ENCODE data around the gene KRTAP10-11.

Gene KRTAP10-11

GRCh38 chr21:44650265-44650972, 4.2 kb downstream of the KRTAP10-11 start:
- no peak overlapping the region for H3K4me3 ChIP-seq (ENCODE audit: low read depth in 1 of 5, low read length in 5 of 5)
- no peak overlapping the region for H3K9ac ChIP-seq (ENCODE audit: low read length in 5 of 5)
- H3K27me3 ChIP-seq (ENCODE audit: control insufficient read depth in 5 of 5, insufficient read depth in 4 of 5, low read length in 5 of 5) = peaks cover 3 to 34% (median 23%) of the 10 kb centered on the region in 5 donors
- no peaks in the 10 kb centered on the region for H3K4me1 ChIP-seq (ENCODE audit: control insufficient read depth in 5 of 5, insufficient read depth in 5 of 5, low read length in 5 of 5)
- no peak overlapping the region for H3K27ac ChIP-seq (ENCODE audit: low read depth, low read length)
- peaks cover 0 to 3% (median under 1%) of the 10 kb centered on the region in 5 donors for H3K9me3 ChIP-seq (ENCODE audit: control insufficient read depth in 5 of 5, low read length in 5 of 5)
- no peaks in the 10 kb centered on the region for H3K36me3 ChIP-seq (ENCODE audit: control insufficient read depth in 5 of 5, insufficient read depth in 5 of 5, low read length in 5 of 5)

GRCh38 chr21:44650973-44651675, 4.9 kb downstream of the KRTAP10-11 start:
- H3K4me1 ChIP-seq (ENCODE audit: control insufficient read depth in 5 of 5, insufficient read depth in 5 of 5, low read length in 5 of 5) = no peaks in the 10 kb centered on the region
- H3K9ac ChIP-seq (ENCODE audit: low read length in 5 of 5) = no peak overlapping the region
- no peak overlapping the region for H3K27ac ChIP-seq (ENCODE audit: low read depth, low read length)
- peaks cover 3 to 34% (median 23%) of the 10 kb centered on the region in 5 donors for H3K27me3 ChIP-seq (ENCODE audit: control insufficient read depth in 5 of 5, insufficient read depth in 4 of 5, low read length in 5 of 5)
- H3K9me3 ChIP-seq (ENCODE audit: control insufficient read depth in 5 of 5, low read length in 5 of 5) = peaks cover 0 to 6% (median 5%) of the 10 kb centered on the region in 5 donors
- H3K4me3 ChIP-seq (ENCODE audit: low read depth in 1 of 5, low read length in 5 of 5) = no peak overlapping the region
- no peaks in the 10 kb centered on the region for H3K36me3 ChIP-seq (ENCODE audit: control insufficient read depth in 5 of 5, insufficient read depth in 5 of 5, low read length in 5 of 5)

GRCh38 chr21:44653123-44653522, 6.9 kb downstream of the KRTAP10-11 start:
- H3K27ac ChIP-seq (ENCODE audit: low read depth, low read length) = no peak overlapping the region
- no peak overlapping the region for H3K9ac ChIP-seq (ENCODE audit: low read length in 5 of 5)
- H3K36me3 ChIP-seq (ENCODE audit: control insufficient read depth in 5 of 5, insufficient read depth in 5 of 5, low read length in 5 of 5) = no peaks in the 10 kb centered on the region
- H3K27me3 ChIP-seq (ENCODE audit: control insufficient read depth in 5 of 5, insufficient read depth in 4 of 5, low read length in 5 of 5) = peaks cover 0 to 25% (median 16%) of the 10 kb centered on the region in 5 donors
- H3K4me3 ChIP-seq (ENCODE audit: low read depth in 1 of 5, low read length in 5 of 5) = no peak overlapping the region
- H3K9me3 ChIP-seq (ENCODE audit: control insufficient read depth in 5 of 5, low read length in 5 of 5) = peaks cover 0 to 12% (median 11%) of the 10 kb centered on the region in 5 donors
- H3K4me1 ChIP-seq (ENCODE audit: control insufficient read depth in 5 of 5, insufficient read depth in 5 of 5, low read length in 5 of 5) = peaks cover 0 to 11% (median under 1%) of the 10 kb centered on the region in 5 donors

GRCh38 chr21:44653656-44654575, 7.7 kb downstream of the KRTAP10-11 start:
- Histone ChIP-seq H3K27me3 (ENCODE audit: control insufficient read depth in 5 of 5, insufficient read depth in 4 of 5, low read length in 5 of 5) (peaks cover under 1 to 25% (median 18%) of the 10 kb centered on the region in 5 donors), H3K27ac (ENCODE audit: low read depth, low read length) (no peak overlapping the region)

GRCh38 chr21:44654576-44655175, 8.5 kb downstream of the KRTAP10-11 start, which contains the start of gene KRTAP12-4:
KRTAP12-4 (minus strand) TSS chr21:44654659; CDS start chr21:44654614, 45 bp downstream.
- Histone ChIP-seq H3K27me3 (ENCODE audit: control insufficient read depth in 5 of 5, insufficient read depth in 4 of 5, low read length in 5 of 5) (peaks cover 4 to 25% (median 18%) of the 10 kb centered on the region in 5 donors), H3K9me3 (ENCODE audit: control insufficient read depth in 5 of 5, low read length in 5 of 5) (peaks cover 0 to 12% (median 11%) of the 10 kb centered on the region in 5 donors), H3K36me3 (ENCODE audit: control insufficient read depth in 5 of 5, insufficient read depth in 5 of 5, low read length in 5 of 5) (no peaks in the 10 kb centered on the region), H3K4me3 (ENCODE audit: low read depth in 1 of 5, low read length in 5 of 5) (no peak within 1 kb of the TSS), H3K4me1 (ENCODE audit: control insufficient read depth in 5 of 5, insufficient read depth in 5 of 5, low read length in 5 of 5) (peaks cover 0 to 22% (median 5%) of the 10 kb centered on the region in 5 donors), H3K9ac (ENCODE audit: low read length in 5 of 5) (no peak within 1 kb of the TSS), H3K27ac (ENCODE audit: low read depth, low read length) (no peak within 1 kb of the TSS)

More at GRCh38 chr21:44653656-44654575, 7.7 kb downstream of the KRTAP10-11 start:
- no peaks in the 10 kb centered on the region for H3K36me3 ChIP-seq (ENCODE audit: control insufficient read depth in 5 of 5, insufficient read depth in 5 of 5, low read length in 5 of 5)
- H3K4me3 ChIP-seq (ENCODE audit: low read depth in 1 of 5, low read length in 5 of 5) = no peak overlapping the region
- H3K9me3 ChIP-seq (ENCODE audit: control insufficient read depth in 5 of 5, low read length in 5 of 5) = peaks cover 0 to 12% (median 11%) of the 10 kb centered on the region in 5 donors
- H3K9ac ChIP-seq (ENCODE audit: low read length in 5 of 5) = no peak overlapping the region
- H3K4me1 ChIP-seq (ENCODE audit: control insufficient read depth in 5 of 5, insufficient read depth in 5 of 5, low read length in 5 of 5) = peaks cover 0 to 19% (median 5%) of the 10 kb centered on the region in 5 donors

GRCh38 chr21:44656868-44657267, 10.7 kb downstream of the KRTAP10-11 start:
- H3K36me3 ChIP-seq (ENCODE audit: control insufficient read depth in 5 of 5, insufficient read depth in 5 of 5, low read length in 5 of 5) = no peaks in the 10 kb centered on the region
- H3K27ac ChIP-seq (ENCODE audit: low read depth, low read length) = no peak overlapping the region
- peaks cover 0 to 12% (median 11%) of the 10 kb centered on the region in 5 donors for H3K9me3 ChIP-seq (ENCODE audit: control insufficient read depth in 5 of 5, low read length in 5 of 5)
- peaks cover 0 to 22% (median 5%) of the 10 kb centered on the region in 5 donors for H3K4me1 ChIP-seq (ENCODE audit: control insufficient read depth in 5 of 5, insufficient read depth in 5 of 5, low read length in 5 of 5)
- no peak overlapping the region for H3K4me3 ChIP-seq (ENCODE audit: low read depth in 1 of 5, low read length in 5 of 5)
- peaks cover 4 to 21% (median 14%) of the 10 kb centered on the region in 5 donors for H3K27me3 ChIP-seq (ENCODE audit: control insufficient read depth in 5 of 5, insufficient read depth in 4 of 5, low read length in 5 of 5)
- H3K9ac ChIP-seq (ENCODE audit: low read length in 5 of 5) = no peak overlapping the region

- Histone ChIP-seq H3K9ac (ENCODE audit: low read length in 5 of 5) (no peak within 1 kb of the TSS), H3K27ac (ENCODE audit: low read depth, low read length) (no peak within 1 kb of the TSS), H3K9me3 (ENCODE audit: control insufficient read depth in 5 of 5, low read length in 5 of 5) (peaks cover 0 to 12% (median 11%) of the 10 kb centered on the region in 5 donors), H3K36me3 (ENCODE audit: control insufficient read depth in 5 of 5, insufficient read depth in 5 of 5, low read length in 5 of 5) (no peaks in the 10 kb centered on the region), H3K4me1 (ENCODE audit: control insufficient read depth in 5 of 5, insufficient read depth in 5 of 5, low read length in 5 of 5) (peaks cover 0 to 22% (median 5%) of the 10 kb centered on the region in 5 donors), H3K4me3 (ENCODE audit: low read depth in 1 of 5, low read length in 5 of 5) (peak within 1 kb of the TSS in 3 of 5 donors; percentile 10 to 27 (median 24)), H3K27me3 (ENCODE audit: control insufficient read depth in 5 of 5, insufficient read depth in 4 of 5, low read length in 5 of 5) (peaks cover 4 to 21% (median 14%) of the 10 kb centered on the region in 5 donors)
These were observed 11.7 kb downstream of the KRTAP10-11 start, which contains the start of gene KRTAP12-3 for GRCh38 chr21:44657635-44658540. KRTAP12-3 (plus strand) TSS chr21:44657932; CDS start chr21:44657980, 48 bp downstream.

GRCh38 chr21:44658541-44658910, 12.3 kb downstream of the KRTAP10-11 start:
- peaks cover 4 to 21% (median 14%) of the 10 kb centered on the region in 5 donors for H3K27me3 ChIP-seq (ENCODE audit: control insufficient read depth in 5 of 5, insufficient read depth in 4 of 5, low read length in 5 of 5)
- H3K9me3 ChIP-seq (ENCODE audit: control insufficient read depth in 5 of 5, low read length in 5 of 5) = peaks cover 0 to 12% (median 11%) of the 10 kb centered on the region in 5 donors
- H3K4me1 ChIP-seq (ENCODE audit: control insufficient read depth in 5 of 5, insufficient read depth in 5 of 5, low read length in 5 of 5) = peaks cover 0 to 22% (median 5%) of the 10 kb centered on the region in 5 donors
- H3K9ac ChIP-seq (ENCODE audit: low read length in 5 of 5) = no peak overlapping the region
- H3K4me3 ChIP-seq (ENCODE audit: low read depth in 1 of 5, low read length in 5 of 5) = no peak overlapping the region
- H3K27ac ChIP-seq (ENCODE audit: low read depth, low read length) = no peak overlapping the region
- H3K36me3 ChIP-seq (ENCODE audit: control insufficient read depth in 5 of 5, insufficient read depth in 5 of 5, low read length in 5 of 5) = no peaks in the 10 kb centered on the region

All from subcutaneous abdominal adipose tissue (tissue), 5 donors.